Ramos (cell line): ENCODE results near the gene FUT2.
"Not testable (repeated sequence)": the region's sequence is repeated elsewhere in the genome, so short reads cannot be mapped to it uniquely, and the experiment has no call there.

Source experiments
- in situ Hi-C: fragments of 300-500 bp; cut with MboI; formaldehyde crosslinking; loops from one replicate; pipeline ENCODE4 v1.14.3; 2022; ENCODE audit warnings: low sequenced_read_pairs; ENCODE audit not compliant: unreplicated experiment

FUT2 gene

DNA sequence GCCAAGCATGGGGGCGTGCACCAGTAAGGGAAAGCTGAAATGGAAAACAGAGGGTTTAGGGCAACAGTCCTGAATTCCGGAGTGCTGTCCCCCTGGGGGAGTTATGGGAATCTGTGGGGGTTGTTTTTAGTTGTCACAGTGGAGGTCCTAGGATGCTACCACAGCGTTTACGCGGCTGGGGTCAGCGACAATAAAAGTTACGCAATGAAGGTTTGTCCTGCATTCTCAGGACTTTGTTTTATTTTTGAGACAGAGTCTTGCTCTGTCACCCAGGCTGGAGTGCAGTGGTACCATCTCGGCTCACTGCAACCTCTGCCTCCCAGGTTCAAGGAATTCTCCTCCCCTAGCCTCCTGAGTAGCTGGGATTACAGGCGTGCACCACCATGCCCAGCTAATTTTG lies 2.1 kb upstream of the FUT2 start:
- in situ Hi-C loops, result not testable (repeated sequence)

DNA sequence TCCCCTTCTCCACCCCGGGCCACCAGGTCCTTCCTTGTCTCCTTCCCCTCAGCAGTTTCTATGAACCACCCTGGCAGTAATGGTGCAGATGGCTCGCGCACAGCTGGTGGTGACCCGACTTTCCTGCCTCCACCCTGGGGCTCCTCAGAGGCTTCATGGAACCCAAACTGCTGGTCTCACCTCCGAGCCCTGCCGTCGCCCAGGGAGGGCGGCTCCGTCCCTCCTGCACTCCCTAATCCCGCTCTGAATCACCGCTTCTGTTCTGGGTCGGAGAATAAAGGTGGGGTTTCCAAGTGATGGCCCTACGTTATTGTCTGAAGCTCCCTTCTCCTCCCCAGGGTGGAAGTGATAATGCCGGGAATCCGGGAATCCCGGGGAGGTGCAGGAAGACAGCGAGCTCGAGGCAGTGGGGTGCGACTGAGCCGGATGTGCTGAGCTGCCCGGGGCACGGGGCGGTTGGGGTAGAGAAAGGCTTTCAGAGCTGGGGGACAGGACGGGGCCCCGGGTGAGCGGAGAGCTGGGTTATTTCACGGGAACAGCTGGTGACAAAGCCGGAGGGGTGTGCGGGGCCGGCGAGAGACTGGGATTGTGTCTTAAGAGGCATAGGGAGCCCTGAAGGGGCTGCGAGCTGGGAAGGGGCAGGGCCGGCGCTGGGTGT lies 711 bp downstream of the FUT2 start:
- in situ Hi-C loops, result no loop called here

DNA sequence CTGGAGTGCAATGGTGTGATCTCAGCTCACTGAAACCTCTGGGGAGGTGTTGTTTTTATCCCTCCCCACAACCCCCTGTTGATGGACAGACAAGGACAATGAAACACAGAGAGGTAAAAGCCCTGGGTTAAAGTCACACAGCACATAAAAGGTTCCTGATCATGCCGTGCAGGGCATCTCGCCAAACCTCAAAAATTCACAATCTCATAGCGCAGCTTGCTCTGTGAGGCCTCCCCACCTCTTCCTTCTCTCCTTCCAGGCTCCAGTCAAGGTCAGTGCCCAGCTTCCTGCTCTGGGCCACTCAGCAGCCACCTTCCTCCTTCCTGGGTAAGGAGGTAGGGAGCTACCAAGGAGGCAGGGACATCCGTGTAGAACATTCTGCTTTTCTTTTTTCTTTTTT lies 2.3 kb downstream of the FUT2 start:
- in situ Hi-C loops, result no loop called here

DNA sequence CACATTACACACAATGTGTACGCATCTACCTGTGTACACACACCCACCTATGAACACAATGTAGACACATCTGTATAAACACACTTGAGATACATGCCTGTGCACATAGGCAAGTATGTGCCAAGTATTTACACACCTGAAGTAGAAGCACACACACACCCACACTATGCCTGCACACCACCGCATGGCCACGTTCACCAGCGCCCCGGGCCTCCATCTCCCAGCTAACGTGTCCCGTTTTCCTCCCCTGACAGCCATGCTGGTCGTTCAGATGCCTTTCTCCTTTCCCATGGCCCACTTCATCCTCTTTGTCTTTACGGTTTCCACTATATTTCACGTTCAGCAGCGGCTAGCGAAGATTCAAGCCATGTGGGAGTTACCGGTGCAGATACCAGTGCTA lies 6.9 kb downstream of the FUT2 start:
- in situ Hi-C loops, result no loop called here

DNA sequence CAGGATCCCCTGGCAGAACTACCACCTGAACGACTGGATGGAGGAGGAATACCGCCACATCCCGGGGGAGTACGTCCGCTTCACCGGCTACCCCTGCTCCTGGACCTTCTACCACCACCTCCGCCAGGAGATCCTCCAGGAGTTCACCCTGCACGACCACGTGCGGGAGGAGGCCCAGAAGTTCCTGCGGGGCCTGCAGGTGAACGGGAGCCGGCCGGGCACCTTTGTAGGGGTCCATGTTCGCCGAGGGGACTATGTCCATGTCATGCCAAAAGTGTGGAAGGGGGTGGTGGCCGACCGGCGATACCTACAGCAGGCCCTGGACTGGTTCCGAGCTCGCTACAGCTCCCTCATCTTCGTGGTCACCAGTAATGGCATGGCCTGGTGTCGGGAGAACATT lies 7.5 kb downstream of the FUT2 start:
- in situ Hi-C loops, result no loop called here

DNA sequence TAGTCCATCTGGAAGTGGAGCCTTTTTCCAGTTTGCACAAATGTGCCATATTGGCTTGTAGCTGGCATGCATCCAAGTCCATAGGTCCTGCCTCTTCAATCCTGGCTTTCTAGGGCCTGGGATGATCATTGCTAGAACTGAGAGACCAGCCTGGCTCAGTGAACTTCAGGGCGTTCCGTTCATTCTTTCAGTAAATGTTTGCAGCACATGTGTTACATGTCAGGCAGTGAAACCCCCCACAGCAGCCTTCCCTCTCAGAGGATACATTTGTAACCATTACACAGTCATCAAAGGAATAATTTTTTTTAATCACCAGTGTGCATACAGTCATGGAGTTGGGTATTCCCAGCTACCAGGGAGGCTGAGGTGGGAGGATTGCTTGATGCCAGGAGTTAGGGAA lies 9.7 kb downstream of the FUT2 start:
- in situ Hi-C loops, result no loop called here

DNA sequence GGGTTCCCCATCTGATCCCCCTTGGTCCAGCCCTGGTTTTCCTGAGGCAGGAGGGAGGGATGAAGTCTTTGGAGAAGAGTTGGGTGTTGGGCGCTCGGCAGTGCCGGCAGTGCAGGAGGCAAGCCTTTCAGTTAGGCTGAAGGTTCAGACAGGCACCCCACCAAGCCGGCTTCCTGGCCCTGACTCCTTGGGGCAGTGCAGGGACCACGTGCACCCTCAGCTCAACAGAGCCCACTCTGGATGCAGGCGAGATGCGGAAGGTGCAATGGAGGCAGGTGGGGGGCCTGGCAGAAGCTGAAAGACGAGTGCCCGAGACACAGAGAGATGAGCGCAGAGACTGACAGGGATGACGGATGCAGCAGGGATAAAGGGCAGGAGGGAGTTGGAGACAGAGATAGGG lies 12.7 kb downstream of the FUT2 start:
- in situ Hi-C loops, result no loop called here

DNA sequence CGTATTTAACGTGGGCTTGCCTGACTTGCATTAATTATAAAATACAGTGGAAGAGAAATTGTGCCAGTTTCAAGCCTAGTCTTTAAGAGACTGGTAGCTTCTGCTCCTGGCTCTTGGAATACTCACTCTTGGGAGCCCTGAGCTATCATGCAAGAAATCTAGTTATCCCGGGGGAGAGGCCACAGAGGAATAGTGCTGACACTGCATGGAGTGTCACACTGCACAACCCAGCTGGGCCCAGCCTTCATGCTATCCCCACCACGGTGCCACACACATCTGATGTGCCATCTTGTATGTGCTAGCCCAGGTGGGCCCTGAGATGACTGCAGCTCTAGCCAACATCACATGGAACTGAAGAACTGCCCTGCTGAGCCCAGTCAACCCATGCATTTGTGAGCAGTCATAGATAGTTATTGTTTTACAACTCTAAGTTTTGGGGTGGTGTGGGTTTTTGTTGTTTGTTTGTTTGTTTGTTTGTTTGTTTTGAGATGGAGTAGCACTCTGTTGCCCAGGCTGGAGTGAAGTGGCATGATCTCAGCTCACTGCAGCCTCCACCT lies 15.4 kb downstream of the FUT2 start:
- in situ Hi-C loops, result no loop called here

DNA sequence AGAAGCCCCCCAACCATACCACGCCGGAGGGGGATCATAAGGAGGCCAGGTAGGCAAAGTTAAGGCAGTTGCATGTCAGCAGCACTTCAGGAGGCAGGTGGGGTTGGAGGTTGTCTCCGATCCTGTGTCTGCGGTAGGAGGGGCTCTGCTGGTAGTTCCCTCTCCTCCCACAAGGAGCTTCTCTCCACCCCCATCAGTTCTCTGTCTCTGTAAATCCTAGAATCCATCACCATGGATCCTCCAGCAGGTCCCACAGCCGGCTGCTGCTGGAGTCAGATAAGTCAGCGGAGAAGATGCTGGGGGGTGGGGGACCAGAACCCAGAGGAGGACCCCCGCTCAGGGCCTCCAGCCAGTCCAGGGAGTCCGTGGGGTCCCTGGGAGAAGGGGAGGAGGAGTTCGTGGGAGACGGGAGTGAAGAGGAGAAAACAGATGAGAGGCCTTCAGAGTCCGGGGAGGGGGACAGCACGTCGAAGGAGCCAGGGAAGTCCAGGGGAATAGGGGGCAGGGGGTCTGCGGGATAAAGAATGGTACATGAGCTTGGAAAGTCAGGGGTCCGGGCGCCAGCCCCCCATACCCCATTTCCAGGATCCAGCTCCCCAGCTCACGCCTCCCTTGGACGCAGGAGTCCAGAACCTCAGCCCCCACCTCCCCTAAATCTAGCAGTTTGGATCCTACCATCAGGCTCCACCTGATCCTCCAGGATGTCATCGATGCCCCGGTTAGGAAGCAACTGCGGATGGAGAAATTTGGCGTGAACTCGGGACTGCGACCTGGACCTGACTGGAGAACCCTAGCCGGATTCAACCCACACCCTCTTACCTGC lies 17.5 kb downstream of the FUT2 start:
- in situ Hi-C loops, result no loop called here

DNA sequence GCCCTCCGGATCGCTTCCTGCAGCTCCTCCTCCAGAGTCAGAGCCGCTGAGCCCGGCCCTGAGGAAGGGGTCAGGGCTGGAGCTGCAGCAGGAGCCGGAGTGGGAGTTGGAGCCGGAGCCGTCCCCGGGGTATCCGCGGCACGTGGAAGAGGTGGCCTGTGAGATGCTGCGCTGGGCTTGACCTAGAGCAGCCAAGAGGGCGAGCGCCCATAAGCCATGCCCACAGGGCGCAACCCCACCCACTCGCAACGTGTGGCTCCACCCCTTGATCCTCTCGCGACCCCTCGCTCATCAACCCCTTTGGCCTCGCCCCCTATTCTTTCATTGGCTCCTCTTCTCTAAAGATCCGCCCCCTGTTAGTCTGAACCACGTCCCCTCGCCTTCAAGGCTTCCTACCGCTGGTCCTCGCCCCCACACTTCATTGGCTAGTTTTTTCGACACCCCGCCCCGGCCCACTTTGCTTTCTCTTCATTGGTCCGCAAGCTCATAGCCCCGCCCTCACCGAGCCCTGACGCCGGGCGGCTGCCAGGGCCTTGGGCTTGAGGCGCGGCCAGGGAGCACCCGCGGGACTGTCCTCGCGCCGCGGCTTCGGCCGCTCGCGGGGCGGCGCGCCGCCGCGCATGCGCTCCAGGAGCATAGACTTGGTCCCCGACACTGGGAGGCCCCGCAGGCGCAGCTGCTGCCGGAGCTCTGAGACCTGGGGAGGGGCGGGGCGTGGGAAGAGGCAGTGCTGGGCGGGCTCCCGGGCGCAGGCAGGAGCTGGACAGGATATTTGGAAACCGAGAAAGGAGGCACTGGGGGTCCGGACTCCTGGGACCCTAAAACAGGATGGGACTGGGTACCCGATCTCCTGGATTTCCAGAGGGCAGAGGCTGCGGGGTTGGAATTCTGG lies 18.3 kb downstream of the FUT2 start:
- in situ Hi-C loops, result no loop called here

DNA sequence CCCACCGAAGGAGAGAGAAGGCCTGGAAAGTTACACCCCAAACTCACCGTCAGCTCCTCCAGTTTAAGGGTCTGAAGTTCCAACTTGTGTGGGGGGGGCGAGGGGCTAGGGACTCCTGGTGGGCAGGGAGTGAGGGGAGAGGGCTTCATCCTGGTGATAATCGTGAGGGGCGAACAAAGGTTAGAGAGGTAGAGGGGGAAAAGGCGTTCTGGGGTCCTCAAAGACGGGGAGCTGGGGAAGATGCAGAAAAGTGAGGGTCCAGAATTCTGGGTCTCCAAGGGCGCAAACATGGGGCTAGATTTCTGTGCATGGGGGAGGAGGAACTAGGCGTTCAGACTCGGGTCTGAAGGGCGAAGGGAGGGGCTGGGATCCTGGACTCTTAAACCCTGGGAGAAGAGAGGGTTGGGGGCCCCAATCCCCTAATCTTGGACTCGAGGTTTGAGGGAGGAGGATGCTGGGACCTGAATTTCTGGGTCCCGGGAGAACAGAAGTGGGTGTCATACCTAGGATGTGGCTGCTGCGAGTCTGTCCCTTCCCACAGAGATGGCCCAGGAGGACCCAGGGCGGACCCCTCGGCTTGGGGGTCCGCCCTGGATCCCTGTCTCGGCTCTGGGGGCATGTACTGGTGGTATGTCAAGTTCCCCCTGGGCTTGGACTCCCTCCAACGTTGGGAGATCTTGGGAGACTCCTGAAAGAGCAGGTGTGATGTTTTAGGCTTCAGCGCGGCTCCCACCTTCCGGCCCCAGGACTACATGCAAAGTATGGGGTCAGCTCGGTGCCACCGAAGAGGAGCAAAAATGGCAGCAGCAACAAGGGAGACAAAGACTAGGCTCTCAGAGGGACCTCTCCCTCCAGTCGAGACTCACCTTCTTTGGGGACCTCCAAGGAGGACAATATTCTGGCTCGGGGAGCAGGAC lies 19.2 kb downstream of the FUT2 start:
- in situ Hi-C loops, result no loop called here

DNA sequence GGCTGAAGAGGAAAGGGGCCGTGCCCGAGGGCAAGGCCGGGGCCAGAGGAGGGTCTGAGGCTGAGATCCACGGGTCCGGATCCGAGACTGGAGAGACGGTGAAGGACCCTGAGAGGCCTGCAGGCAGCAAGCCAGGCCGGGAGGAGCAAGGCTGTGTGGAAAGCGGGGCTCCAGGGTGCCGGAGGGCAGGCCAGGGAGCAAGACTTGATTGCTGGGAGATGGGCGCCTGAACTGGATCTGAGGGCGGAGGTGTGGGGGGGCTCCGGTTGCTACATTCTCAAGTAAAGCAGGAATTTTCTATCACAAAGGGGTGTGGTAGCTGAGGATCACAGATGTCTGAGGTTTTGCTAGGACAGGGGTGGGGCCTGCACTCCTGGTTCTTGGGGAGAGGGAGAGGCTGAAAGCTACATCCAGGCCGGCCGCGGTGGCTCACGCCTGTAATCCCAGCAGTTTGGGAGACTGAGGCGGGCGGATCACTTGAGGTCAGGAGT lies 20.0 kb downstream of the FUT2 start:
- in situ Hi-C loops, result no loop called here

DNA sequence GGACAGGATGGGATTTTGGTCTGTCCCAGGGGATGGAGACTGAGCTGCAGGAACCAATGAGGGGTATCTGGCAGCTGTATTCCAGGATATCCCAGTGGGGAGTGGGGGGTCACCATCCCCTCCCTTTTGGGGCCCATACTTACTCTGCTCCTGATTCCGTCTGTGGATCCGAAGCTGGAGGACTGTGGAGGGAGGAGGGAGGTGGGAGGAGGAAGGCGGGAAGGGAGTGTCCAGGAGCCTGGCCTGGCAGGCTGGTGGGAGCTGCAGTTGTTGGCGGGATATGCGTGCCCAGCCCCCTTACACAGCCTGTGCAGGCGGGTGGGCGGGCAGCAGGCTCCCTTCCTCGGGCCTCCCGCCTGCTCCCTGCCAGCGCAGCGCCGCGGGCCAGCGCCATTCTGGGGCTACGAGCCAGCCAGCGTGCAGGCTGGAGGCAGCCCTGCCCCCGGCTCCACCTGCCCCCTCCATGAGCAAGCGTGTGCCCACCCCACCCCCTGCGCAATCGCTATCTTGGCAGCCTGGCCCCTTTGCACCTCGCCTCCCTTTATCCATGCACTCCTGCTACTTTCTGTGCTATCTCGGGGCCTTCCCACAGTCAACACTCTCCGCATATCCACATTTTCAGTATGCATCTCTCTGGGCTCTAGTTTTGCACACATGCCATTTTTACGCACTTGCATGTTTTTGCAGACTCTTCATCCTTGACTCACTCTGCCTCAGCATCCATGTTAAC lies 21.0 kb downstream of the FUT2 start:
- in situ Hi-C loops, result no loop called here

DNA sequence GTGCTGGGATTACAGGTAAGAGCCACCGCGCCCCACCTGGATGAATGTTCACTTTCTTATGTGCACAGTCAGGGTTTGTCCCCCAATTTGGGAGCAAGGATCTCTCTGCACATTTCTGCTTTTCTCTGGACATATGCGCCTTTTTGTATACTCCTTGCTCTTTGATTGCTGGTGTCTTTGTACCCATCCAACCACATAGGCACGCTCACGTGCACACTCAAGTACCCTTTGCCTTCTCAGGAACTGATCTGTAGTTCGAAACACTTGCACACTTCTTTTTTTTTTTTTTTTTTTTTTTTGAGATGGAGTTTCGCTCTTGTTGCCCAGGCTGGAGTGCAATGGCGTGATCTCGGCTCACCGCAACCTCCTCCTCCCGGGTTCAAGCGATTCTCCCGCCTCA lies 22.3 kb downstream of the FUT2 start:
- in situ Hi-C loops, result not testable (repeated sequence)

DNA sequence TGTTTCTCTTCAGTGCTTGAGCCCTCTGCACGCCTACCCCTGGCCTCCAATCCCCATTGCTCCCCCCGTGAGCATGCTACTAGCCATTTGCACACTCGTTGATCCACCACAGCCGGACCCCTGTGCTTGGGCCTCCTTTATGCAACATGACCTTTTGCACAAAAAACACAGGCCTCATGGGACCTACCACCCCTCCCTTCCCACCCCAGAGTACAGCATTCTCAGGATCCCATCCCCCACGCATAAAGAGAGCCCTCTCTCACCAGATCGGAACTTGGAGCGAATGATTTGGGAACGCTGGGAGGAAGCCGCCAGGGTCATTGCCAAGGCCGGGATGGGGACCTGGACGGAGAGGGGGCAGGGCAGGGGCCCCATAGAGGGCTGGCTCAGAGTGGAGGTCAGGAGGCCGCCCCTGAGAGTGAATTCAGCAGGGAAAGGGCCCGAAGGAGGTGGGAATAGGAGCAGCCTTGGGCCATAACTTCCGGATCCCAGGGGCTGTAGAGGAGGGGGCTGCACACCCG lies 23.0 kb downstream of the FUT2 start:
- in situ Hi-C loops, result no loop called here

DNA sequence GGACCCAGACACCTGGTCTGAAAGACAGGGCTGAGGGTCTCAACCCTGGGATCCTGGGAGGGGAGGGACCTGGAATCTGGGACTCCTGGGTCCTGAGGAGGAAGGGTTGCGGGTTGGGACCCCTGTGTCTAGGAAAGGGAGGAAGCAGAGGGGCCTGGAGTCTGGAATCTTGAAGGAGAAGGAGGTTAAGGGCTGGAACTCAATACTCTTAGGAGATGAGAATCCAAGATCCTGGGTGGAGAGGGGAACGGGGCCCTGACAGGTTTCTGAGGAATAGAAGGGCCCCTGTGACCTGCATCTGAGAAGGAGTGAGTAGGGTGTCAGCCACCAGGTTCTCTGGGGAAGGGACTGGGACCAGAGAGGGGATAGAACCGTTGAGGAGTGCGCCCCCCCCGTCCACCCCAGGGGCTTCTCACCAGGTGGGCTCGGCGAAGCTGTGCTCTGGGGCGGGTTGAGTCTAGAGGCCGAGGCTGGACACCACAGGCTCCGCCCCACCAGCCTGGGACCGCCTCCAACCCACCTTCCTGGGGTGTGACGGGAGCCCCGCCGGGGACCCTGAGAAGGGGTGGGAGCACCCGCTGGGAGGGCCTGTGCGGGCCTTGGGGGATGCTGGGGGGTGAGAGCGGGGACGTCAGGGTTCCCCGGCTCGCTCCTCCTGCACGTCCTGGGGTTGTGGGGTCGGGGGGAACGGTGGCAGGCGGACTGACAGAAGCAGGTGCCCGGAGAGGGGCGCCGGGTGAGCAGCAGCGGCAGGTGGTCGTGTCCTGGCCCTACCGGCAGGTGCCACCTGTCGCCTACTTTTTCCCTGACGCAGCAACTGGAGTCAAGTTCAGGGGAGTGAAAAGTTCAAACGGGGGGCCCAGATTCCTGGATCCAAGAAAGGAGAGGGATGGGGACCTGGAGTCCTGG lies 23.7 kb downstream of the FUT2 start, which contains the start of gene MAMSTR:
MAMSTR (minus strand) TSS at position 463 of the 909 bp plus-strand sequence. CDS start 694 bp downstream, outside the sequence.
- in situ Hi-C loops, result no loop called here

DNA sequence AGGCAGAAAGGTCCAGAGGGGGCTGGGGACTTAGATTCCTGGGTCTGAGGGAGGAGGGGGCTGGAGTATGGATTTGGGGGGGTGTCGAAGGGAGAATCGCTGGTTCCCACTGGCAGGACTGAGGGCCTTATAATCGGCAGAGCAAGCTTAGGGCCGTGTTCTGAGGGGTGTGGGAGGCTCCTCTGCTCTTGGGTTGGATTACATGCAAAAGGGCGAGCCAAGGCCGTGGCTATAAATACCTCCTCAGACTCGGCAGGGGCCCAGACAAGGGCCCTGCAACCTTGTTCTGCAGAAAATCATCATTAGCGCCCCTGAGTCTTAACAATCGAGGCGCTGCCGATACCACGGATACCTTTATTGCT lies 24.5 kb downstream of the FUT2 start:
- in situ Hi-C loops, result no loop called here
